LNCAP (cell line): Measurements from ENCODE around the gene KLHL40.

Experiments used
- TF ChIP-seq, protein P1 (sequence below): fragments of 450-650 bp; IDR thresholded peaks from 2 replicates; pipeline ENCODE4 v1.5.1; 2017; ENCODE audit warnings: mild to moderate bottlenecking

The KLHL40 gene

DNA sequence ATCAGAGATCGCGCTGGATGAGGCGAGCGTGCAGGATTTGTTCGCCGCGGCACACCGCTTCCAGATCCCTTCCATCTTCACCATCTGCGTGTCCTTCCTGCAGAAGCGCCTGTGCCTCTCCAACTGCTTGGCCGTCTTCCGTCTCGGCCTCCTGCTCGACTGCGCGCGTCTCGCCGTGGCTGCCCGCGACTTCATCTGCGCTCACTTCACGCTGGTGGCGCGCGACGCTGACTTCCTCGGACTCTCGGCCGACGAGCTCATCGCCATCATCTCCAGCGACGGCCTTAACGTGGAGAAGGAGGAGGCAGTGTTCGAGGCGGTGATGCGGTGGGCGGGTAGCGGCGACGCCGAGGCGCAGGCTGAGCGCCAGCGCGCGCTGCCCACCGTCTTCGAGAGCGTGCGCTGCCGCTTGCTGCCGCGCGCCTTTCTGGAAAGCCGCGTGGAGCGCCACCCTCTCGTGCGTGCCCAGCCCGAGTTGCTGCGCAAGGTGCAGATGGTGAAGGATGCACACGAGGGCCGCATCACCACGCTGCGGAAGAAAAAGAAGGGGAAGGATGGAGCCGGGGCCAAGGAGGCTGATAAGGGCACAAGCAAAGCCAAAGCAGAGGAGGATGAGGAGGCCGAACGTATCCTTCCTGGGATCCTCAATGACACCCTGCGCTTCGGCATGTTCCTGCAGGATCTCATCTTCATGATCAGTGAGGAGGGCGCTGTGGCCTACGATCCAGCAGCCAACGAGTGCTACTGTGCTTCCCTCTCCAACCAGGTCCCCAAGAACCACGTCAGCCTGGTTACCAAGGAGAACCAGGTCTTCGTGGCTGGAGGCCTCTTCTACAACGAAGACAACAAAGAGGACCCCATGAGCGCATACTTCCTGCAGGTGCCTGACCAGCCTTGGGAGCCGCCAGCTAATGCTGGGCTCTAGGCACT is 819 bp downstream of the KLHL40 start:
- TF ChIP-seq, protein P1, sequence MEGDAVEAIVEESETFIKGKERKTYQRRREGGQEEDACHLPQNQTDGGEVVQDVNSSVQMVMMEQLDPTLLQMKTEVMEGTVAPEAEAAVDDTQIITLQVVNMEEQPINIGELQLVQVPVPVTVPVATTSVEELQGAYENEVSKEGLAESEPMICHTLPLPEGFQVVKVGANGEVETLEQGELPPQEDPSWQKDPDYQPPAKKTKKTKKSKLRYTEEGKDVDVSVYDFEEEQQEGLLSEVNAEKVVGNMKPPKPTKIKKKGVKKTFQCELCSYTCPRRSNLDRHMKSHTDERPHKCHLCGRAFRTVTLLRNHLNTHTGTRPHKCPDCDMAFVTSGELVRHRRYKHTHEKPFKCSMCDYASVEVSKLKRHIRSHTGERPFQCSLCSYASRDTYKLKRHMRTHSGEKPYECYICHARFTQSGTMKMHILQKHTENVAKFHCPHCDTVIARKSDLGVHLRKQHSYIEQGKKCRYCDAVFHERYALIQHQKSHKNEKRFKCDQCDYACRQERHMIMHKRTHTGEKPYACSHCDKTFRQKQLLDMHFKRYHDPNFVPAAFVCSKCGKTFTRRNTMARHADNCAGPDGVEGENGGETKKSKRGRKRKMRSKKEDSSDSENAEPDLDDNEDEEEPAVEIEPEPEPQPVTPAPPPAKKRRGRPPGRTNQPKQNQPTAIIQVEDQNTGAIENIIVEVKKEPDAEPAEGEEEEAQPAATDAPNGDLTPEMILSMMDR, result no peak

- TF ChIP-seq, protein P1, result no peak
These were observed 1.7 kb downstream of the KLHL40 start for GRCh38 chr3:42686832-42687650.

GRCh38 chr3:42688016-42688415 is 2.7 kb downstream of the KLHL40 start:
- TF ChIP-seq, protein P1, result no peak

GRCh38 chr3:42688487-42689420 is 3.4 kb downstream of the KLHL40 start:
- TF ChIP-seq, protein P1, result no peak

GRCh38 chr3:42689421-42690014 is 4.2 kb downstream of the KLHL40 start:
- TF ChIP-seq, protein P1, result no peak

- TF ChIP-seq, protein P1, result no peak
These were observed 4.9 kb downstream of the KLHL40 start for GRCh38 chr3:42690191-42690590.
